HG03060 (cell line): ENCODE data around the gene FLCN.
"Not testable (repeated sequence)": the region's sequence is repeated elsewhere in the genome, so short reads cannot be mapped to it uniquely, and the experiment has no call there.

ENCODE experiments used
- ATAC-seq: cut with Tn5 transposase; IDR thresholded peaks from one replicate; pipeline ENCODE4 v1.9.1; 2021; ENCODE audit warnings: low read depth, moderate number of reproducible peaks; ENCODE audit not compliant: unreplicated experiment

Gene FLCN

GRCh38 chr17:17188586-17188985 is 48.4 kb downstream of the FLCN start:
- no peak for ATAC-seq

- no peak for ATAC-seq
Observed at GRCh38 chr17:17186551-17187505, 50.1 kb downstream of the FLCN start.

GRCh38 chr17:17186051-17186450 is 50.9 kb downstream of the FLCN start:
- ATAC-seq, result no peak

GRCh38 chr17:17184985-17185757 is 51.8 kb downstream of the FLCN start:
- ATAC-seq, result not testable (repeated sequence)

- no peak for ATAC-seq
Observed at GRCh38 chr17:17183744-17184143, 53.2 kb downstream of the FLCN start.

- ATAC-seq, result no peak
Observed at GRCh38 chr17:17182598-17183136, 54.3 kb downstream of the FLCN start.

- no peak for ATAC-seq
Observed at GRCh38 chr17:17181666-17182597, 55.0 kb downstream of the FLCN start.

- ATAC-seq, result no peak
Observed at GRCh38 chr17:17180741-17181525, 56.0 kb downstream of the FLCN start.

- no peak for ATAC-seq
Observed at GRCh38 chr17:17180141-17180603, 56.8 kb downstream of the FLCN start.

GRCh38 chr17:17179371-17179827 is 57.6 kb downstream of the FLCN start:
- no peak for ATAC-seq

- ATAC-seq, result no peak
Observed at GRCh38 chr17:17177176-17177575, 59.8 kb downstream of the FLCN start.

- no peak for ATAC-seq
Observed at GRCh38 chr17:17176341-17176740, 60.6 kb downstream of the FLCN start.

GRCh38 chr17:17175917-17176316 is 61.1 kb downstream of the FLCN start:
- no peak for ATAC-seq

- ATAC-seq, result no peak
Observed at GRCh38 chr17:17175340-17175739, 61.6 kb downstream of the FLCN start.

GRCh38 chr17:17173921-17174320 is 63.0 kb downstream of the FLCN start:
- no peak for ATAC-seq

GRCh38 chr17:17172990-17173389 is 64.0 kb downstream of the FLCN start:
- no peak for ATAC-seq

GRCh38 chr17:17172001-17172939 is 64.7 kb downstream of the FLCN start:
- ATAC-seq, result no peak

- ATAC-seq, result no peak
Observed at GRCh38 chr17:17171186-17171585, 65.8 kb downstream of the FLCN start.
